GM19468 (cell line): ENCODE data around the gene PPT1.

Source experiments
- ATAC-seq: cut with Tn5 transposase; IDR thresholded peaks from one replicate; pipeline ENCODE4 v1.9.1; 2021; ENCODE audit warnings: mild to moderate bottlenecking, moderate library complexity, moderate number of reproducible peaks; ENCODE audit not compliant: unreplicated experiment; ENCODE audit errors: extremely low read depth

PPT1 gene

GRCh38 chr1:40096977-40097782 is at the start of gene PPT1:
Gene PPT1 (minus strand): TSS chr1:40097252. CDS start chr1:40097238, 14 bp downstream.
- ATAC-seq, result no peak

GRCh38 chr1:40143891-40144575 is 47.0 kb upstream of the PPT1 start:
- no peak for ATAC-seq

DNA sequence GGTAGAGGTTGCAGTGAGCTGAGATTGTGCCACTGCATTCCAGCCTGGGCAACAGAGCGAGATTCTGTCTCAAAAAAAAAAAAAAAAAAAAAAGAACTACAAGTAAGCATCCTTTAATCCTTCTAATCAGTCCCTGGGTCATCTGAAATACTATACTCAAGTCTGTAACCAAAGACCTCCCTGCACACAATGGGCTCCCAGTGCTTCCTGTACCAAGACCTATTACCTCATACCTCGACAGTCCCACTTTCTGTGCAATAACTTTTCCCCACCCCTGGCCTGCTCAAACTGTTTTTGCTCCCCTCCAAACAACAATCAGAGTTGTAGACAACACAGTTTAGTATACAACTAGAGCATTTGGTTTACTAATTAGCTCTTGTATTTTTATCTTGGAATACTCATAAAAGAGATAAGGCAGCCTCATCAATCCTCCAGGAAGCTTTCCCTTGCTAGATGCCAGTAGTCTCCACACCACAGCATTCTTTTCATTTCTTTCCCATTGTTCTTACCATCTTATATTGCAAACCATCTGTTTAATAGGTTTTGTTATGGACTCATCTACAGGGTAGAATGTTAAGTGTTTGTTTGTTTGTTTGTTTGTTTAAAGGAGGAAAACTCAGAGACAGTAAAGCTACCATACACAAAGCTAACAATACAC is 45.0 kb upstream of the PPT1 start:
- ATAC-seq, result no peak

GRCh38 chr1:40140211-40140973 is 43.3 kb upstream of the PPT1 start:
- ATAC-seq, result no peak

GRCh38 chr1:40133839-40134238 is 36.8 kb upstream of the PPT1 start:
- ATAC-seq, result no peak

DNA sequence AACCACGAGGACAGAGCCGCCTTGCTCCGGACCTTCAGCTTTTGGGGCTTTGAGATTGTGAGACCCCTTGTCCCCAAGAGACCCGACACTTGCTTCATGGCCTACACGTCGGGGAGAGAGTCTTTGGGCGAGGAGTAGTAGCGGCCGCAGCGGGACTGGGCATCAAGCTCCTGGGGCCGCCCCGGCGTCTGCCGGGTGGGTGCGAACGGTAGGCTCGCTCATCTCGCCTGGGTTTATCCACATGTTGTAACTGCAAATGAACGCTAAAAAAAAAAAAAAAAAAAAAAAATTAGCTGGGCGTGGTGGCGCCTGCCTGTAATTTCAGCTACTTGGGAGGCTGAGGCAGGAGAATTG is 36.2 kb upstream of the PPT1 start:
- no peak for ATAC-seq

GRCh38 chr1:40132383-40133311 is 35.6 kb upstream of the PPT1 start:
- no peak for ATAC-seq

- no peak for ATAC-seq
Observed at GRCh38 chr1:40130892-40131291, 33.8 kb upstream of the PPT1 start.

DNA sequence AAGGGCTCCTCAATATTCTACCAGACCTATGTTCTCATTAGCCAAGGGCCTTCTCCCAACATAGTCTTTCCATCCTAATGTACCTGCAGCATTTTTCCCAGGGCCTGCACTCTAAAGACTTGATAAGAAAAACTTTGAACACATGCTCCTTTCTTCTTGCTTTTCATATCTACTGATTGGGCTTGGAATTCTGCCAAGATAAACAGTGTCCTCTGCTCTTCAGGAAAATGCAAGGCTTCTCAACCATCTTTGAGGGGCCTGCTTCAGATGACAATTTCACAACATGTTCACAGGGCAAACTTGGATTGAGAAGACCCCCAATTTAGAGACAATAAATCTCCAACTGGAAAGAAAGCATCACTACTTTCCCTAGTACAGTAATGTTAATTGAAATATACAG is 25.8 kb upstream of the PPT1 start:
- ATAC-seq, result no peak

DNA sequence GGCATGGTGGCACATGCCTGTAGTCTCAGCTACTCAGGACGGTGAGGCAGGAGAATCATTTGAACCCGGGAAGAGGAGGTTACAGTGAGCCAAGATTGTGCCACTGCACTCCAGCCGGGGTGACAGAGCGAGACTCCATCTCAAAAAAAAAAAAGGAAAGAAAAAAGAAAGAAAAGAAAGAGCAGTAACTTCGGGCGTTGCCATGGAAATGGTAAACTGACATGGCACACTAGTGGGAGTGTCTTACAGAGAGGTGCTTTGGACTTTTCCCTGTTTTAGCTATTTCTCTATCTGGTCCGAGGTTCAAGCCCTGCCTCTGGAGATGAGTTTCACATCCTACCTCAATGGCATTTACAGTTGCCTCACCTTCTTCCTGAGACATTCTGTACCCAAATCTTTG is 23.1 kb upstream of the PPT1 start:
- no peak for ATAC-seq

DNA sequence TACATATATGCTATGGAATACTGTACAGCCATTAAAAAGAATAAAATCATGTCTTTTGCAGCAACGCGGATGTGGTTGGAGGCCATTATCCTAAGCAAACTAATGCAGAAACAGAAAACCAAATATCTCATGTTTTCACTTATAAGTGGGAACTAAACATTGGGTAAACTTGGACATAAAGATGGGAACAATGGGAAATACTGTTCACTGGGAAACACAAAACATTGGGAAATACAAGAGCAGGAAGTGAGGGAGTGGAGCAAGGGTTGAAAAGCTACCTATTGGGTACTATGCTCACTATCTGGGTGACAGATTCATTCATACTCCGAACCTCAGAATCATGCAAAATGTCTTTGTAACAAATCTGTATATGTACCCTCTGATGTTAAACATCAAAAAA is 17.3 kb upstream of the PPT1 start:
- ATAC-seq, result no peak

- no peak for ATAC-seq
Observed at GRCh38 chr1:40110389-40110788, 13.3 kb upstream of the PPT1 start.

GRCh38 chr1:40107290-40107959 is 10.4 kb upstream of the PPT1 start:
- ATAC-seq, result no peak

- ATAC-seq, result no peak
Observed at GRCh38 chr1:40105028-40105427, 8.0 kb upstream of the PPT1 start.

GRCh38 chr1:40102896-40103295 is 5.8 kb upstream of the PPT1 start:
- ATAC-seq, result no peak

GRCh38 chr1:40102038-40102437 is 5.0 kb upstream of the PPT1 start:
- ATAC-seq, result no peak

GRCh38 chr1:40096646-40096976 is 441 bp downstream of the PPT1 start:
- no peak for ATAC-seq

GRCh38 chr1:40095806-40096205 is 1.2 kb downstream of the PPT1 start:
- ATAC-seq, result no peak

- no peak for ATAC-seq
Observed at GRCh38 chr1:40094466-40095110, 2.5 kb downstream of the PPT1 start.
